Stomach (tissue), 9 donors: Measurements from ENCODE around the gene PRM2. TPM values are rescaled to one million over a fixed set of nuclear protein-coding genes. Genes with fewer than 3 reads are reported as not detected.

Experiments used
- DNase-seq, 2 donors: peaks; one replicate each; pipeline versions ENCODE4 v3.0.0 to v3.0.0-alpha.2; 2013 to 2019
- H3K27ac ChIP-seq, 5 donors: fragments of 200-600 bp in 4 of 5; sonication (generic) in 4 of 5; one replicate each; pipeline ENCODE4 v1.5.1; 2013 to 2019; ENCODE audit warnings: mild to moderate bottlenecking in 1 of 5, moderate library complexity in 1 of 5
- H3K27me3 ChIP-seq, 3 donors: fragments of 200-600 bp; sonication (generic); one replicate each; pipeline ENCODE4 v1.5.1; 2017 to 2019; ENCODE audit warnings: mixed run types in 1 of 3
- H3K36me3 ChIP-seq, 4 donors: fragments of 200-600 bp; sonication (generic); 1 replicate in 3 of 4; 2 replicates in 1 of 4; pipeline ENCODE4 v1.5.1; 2016 to 2019
- H3K4me1 ChIP-seq, 4 donors: fragments of 200-600 bp; sonication (generic); one replicate each; pipeline ENCODE4 v1.5.1; 2016 to 2019
- H3K4me3 ChIP-seq, 4 donors: fragments of 200-600 bp; sonication (generic) in 3 of 4; one replicate each; pipeline ENCODE4 v1.5.1; 2016 to 2019; ENCODE audit warnings: mild to moderate bottlenecking in 1 of 4
- H3K9me3 ChIP-seq, 4 donors: fragments of 200-600 bp; sonication (generic); one replicate each; pipeline ENCODE4 v1.5.1; 2016 to 2019
- CTCF ChIP-seq, 7 experiments: fragments of 450-650 bp in 4 of 7; fragments of 200-600 bp in 3 of 7; sonication (generic) in 3 of 7; IDR thresholded peaks; one replicate each; pipeline ENCODE4 v1.5.1; 2016 to 2019; ENCODE audit warnings: antibody characterized with exemption in 7 of 7, control low read depth in 2 of 7, mild to moderate bottlenecking in 1 of 7
- EP300 ChIP-seq: sonication (generic); formaldehyde crosslinking; IDR thresholded peaks from one replicate; pipeline ENCODE4 v1.6.1; 2017; ENCODE audit warnings: antibody characterized with exemption
- POLR2A ChIP-seq, 4 donors: fragments of 450-650 bp; IDR thresholded peaks; one replicate each; pipeline ENCODE4 v1.6.1; 2016; ENCODE audit warnings: antibody characterized with exemption in 4 of 4, control low read depth in 2 of 4, mild to moderate bottlenecking in 1 of 4, moderate library complexity in 1 of 4
- POLR2AphosphoS5 ChIP-seq, 3 donors: sonication (generic); formaldehyde crosslinking; IDR thresholded peaks; one replicate each; pipeline ENCODE4 v1.6.1; 2016; ENCODE audit warnings: antibody characterized with exemption in 3 of 3
- WGBS, 5 donors: extraction: QIAGEN DNeasy Blood & Tissue Kit in 3 of 5; methylation state at CpG; one replicate each; pipeline versions ENCODE4 v1.1.5 to v1.1.7; 2013 to 2018; 5-methylcytosine and 5-hydroxymethylcytosine counted together
- intact Hi-C: fragments of 100-400 bp; cut with DNase I; formaldehyde crosslinking; loops from one replicate; pipeline ENCODE4 v1.15.1; 2023; ENCODE audit warnings: low total_unique reads
- polyA plus RNA-seq, 3 donors: library from polyadenylated mRNA; stranded (reverse); fragments of 200-250 nt; gene quantifications; one replicate each; pipeline ENCODE4 v1.2.3, GENCODE V29; 2013
- total RNA-seq, 5 donors: library from RNA; depleted of rRNA; stranded (reverse); fragments of >200 nt; gene quantifications; one replicate each; pipeline versions ENCODE4 v1.1.0 to v1.2.3, GENCODE V29; 2014 to 2016
- donor health status: healthy with polysubstance abuse.
- donor health status: Bipolar disorder and iron deficiency.
- donor health status: healthy.

PRM2 gene
- total and polyA plus RNA-seq, 8 donors = not detected

GRCh38 chr16:11312718-11313492 lies 36.6 kb upstream of the PRM2 start:
- 51 to 70% (median 58%) methylated on average over 7 to 8 of the region's 8 CpGs for WGBS, 5 donors
- Histone ChIP-seq H3K4me3 (no peak overlapping the region), H3K36me3 (no peaks in the 10 kb centered on the region), H3K4me1 (peaks cover 0 to 23% (median 14%) of the 10 kb centered on the region in 4 donors), H3K9me3 (no peaks in the 10 kb centered on the region), H3K27ac (no peak overlapping the region), H3K27me3 (peaks cover 0 to 4% (median 0%) of the 10 kb centered on the region in 3 donors)
- intact Hi-C loops = no loop called here
- peak; percentile 59 to 75 for DNase-seq
- TF ChIP-seq POLR2AphosphoS5 (IDR thresholded peaks at IDR 0.05) (no peak), CTCF (IDR thresholded peaks at IDR 0.05) (no peak), POLR2A (IDR thresholded peaks at IDR 0.05) (no peak), EP300 (no peak)

GRCh38 chr16:11310997-11311561 lies 34.8 kb upstream of the PRM2 start:
- H3K9me3 ChIP-seq = no peaks in the 10 kb centered on the region
- H3K4me3 ChIP-seq = no peak overlapping the region
- DNase-seq = peak in 1 of 2 donors; percentile 62
- H3K27ac ChIP-seq = peak overlapping the region in 1 of 5 donors; percentile 56
- WGBS, 5 donors = 66 to 79% (median 72%) methylated on average over 9 to 10 of the region's 10 CpGs
- TF ChIP-seq EP300 = no peak
- TF ChIP-seq CTCF (IDR thresholded peaks at IDR 0.05) = no peak
- no peak for TF ChIP-seq POLR2AphosphoS5 (IDR thresholded peaks at IDR 0.05)
- no peak for TF ChIP-seq POLR2A (IDR thresholded peaks at IDR 0.05)
- peaks cover 0 to 4% (median 0%) of the 10 kb centered on the region in 3 donors for H3K27me3 ChIP-seq
- H3K36me3 ChIP-seq = no peaks in the 10 kb centered on the region
- H3K4me1 ChIP-seq = peaks cover 0 to 28% (median 14%) of the 10 kb centered on the region in 4 donors
- intact Hi-C loops = no loop called here

GRCh38 chr16:11310634-11310977 lies 34.3 kb upstream of the PRM2 start:
- DNase-seq = no peak
- Histone ChIP-seq H3K4me1 (peaks cover 0 to 28% (median 14%) of the 10 kb centered on the region in 4 donors), H3K4me3 (no peak overlapping the region), H3K27ac (peak overlapping the region in 1 of 5 donors; percentile 56), H3K27me3 (peaks cover 0 to 2% (median 0%) of the 10 kb centered on the region in 3 donors), H3K9me3 (no peaks in the 10 kb centered on the region), H3K36me3 (no peaks in the 10 kb centered on the region)
- TF ChIP-seq EP300 (no peak), CTCF (IDR thresholded peaks at IDR 0.05) (no peak), POLR2A (IDR thresholded peaks at IDR 0.05) (no peak), POLR2AphosphoS5 (IDR thresholded peaks at IDR 0.05) (no peak)
- 84 to 94% (median 91%) methylated on average over 3 of the region's 3 CpGs for WGBS, 5 donors
- intact Hi-C loops = no loop called here

- no peak overlapping the region for H3K4me3 ChIP-seq
- no peak for DNase-seq
- H3K4me1 ChIP-seq = peaks cover 0 to 28% (median 14%) of the 10 kb centered on the region in 4 donors
- peak overlapping the region in 1 of 5 donors; percentile 26 for H3K27ac ChIP-seq
- WGBS, 5 donors = 69 to 78% (median 71%) methylated on average over 9 of the region's 9 CpGs
- no peaks in the 10 kb centered on the region for H3K9me3 ChIP-seq
- intact Hi-C loops = no loop called here
- TF ChIP-seq POLR2A (IDR thresholded peaks at IDR 0.05) (no peak), POLR2AphosphoS5 (IDR thresholded peaks at IDR 0.05) (no peak), EP300 (no peak), CTCF (IDR thresholded peaks at IDR 0.05) (no peak)
- no peaks in the 10 kb centered on the region for H3K27me3 ChIP-seq
- H3K36me3 ChIP-seq = no peaks in the 10 kb centered on the region
These were observed 33.8 kb upstream of the PRM2 start for GRCh38 chr16:11309895-11310633.
